ENCODE data around the gene HSF4. TPM values are rescaled to one million over a fixed set of nuclear protein-coding genes. Genes with fewer than 3 reads are reported as not detected.

The HSF4 gene
- total RNA-seq, 1 donor from 2014 or later = 2.2 TPM

- H3K36me3 Mint-ChIP-seq (ENCODE audit: insufficient read depth) = peaks cover 4% of the 10 kb centered on the region
- H3K27ac Mint-ChIP-seq = no peak overlapping the region
- peaks cover 4% of the 10 kb centered on the region for H3K4me1 Mint-ChIP-seq (ENCODE audit: low read depth)
- no peak overlapping the region for H3K4me3 Mint-ChIP-seq (ENCODE audit: low read depth)
- no peak for TF ChIP-seq CTCF (IDR thresholded peaks at IDR 0.05; ENCODE audit: unreplicated experiment)
- DNase-seq (ENCODE audit: low spot score, unreplicated experiment) = no peak
- H3K27me3 Mint-ChIP-seq = peaks cover 27% of the 10 kb centered on the region
- H3K9me3 Mint-ChIP-seq (ENCODE audit: low read depth) = no peaks in the 10 kb centered on the region
Observed at GRCh38 chr16:67179421-67180080, 15.0 kb downstream of the HSF4 start.

DNA sequence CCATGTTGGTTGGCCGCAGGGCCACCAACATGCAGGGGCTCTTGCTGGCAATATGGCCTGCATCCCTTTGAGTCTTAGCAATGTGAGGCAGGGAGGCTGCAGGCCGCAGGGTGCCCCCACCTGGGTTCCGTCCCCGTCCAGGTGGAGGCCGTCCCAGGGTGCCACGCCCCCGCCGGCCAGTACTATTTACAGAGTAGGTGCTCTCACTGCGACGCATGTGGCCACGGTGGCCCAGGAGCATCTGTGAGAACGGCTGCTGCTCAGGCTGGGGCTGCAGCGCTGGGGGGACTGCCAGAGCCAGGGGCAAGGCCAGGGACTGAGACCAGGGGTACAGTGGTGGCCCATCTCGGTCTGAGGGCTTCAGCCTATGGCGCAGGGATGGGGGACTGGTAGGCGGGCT, 15.6 kb downstream of the HSF4 start:
- H3K27me3 Mint-ChIP-seq = peaks cover 27% of the 10 kb centered on the region
- H3K36me3 Mint-ChIP-seq (ENCODE audit: insufficient read depth) = peaks cover 4% of the 10 kb centered on the region
- H3K9me3 Mint-ChIP-seq (ENCODE audit: low read depth) = no peaks in the 10 kb centered on the region
- TF ChIP-seq CTCF (IDR thresholded peaks at IDR 0.05; ENCODE audit: unreplicated experiment) = no peak
- H3K4me1 Mint-ChIP-seq (ENCODE audit: low read depth) = peaks cover 6% of the 10 kb centered on the region
- DNase-seq (ENCODE audit: low spot score, unreplicated experiment) = no peak
- H3K4me3 Mint-ChIP-seq (ENCODE audit: low read depth) = no peak overlapping the region
- H3K27ac Mint-ChIP-seq = no peak overlapping the region

GRCh38 chr16:67181346-67181745, 16.8 kb downstream of the HSF4 start:
- Mint-ChIP-seq H3K27ac (no peak overlapping the region), H3K4me3 (ENCODE audit: low read depth) (no peak overlapping the region), H3K27me3 (peaks cover 22% of the 10 kb centered on the region)

DNA sequence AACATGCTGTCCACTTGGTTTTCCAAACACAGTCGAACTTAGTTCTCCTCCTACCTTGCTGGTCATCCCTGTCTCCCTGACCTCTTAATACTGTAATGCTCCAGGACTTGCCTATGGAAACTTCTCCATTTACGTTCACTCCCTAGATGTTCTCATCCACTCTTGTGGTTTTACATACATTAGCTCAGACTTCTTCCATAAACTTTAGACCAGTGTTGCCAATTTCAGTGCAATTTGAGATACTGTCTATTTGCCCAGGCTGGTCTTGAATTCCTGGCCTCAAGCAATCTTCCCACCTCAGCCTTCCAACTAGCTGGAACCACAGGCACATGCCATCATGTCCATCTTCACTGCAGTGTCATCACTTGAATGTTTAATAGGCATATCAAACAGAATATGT, 17.7 kb downstream of the HSF4 start:
- H3K36me3 Mint-ChIP-seq (ENCODE audit: insufficient read depth) = no peaks in the 10 kb centered on the region
- H3K27me3 Mint-ChIP-seq = peaks cover 17% of the 10 kb centered on the region
- no peak overlapping the region for H3K27ac Mint-ChIP-seq
- no peak overlapping the region for H3K4me3 Mint-ChIP-seq (ENCODE audit: low read depth)
- TF ChIP-seq CTCF (IDR thresholded peaks at IDR 0.05; ENCODE audit: unreplicated experiment) = no peak
- DNase-seq (ENCODE audit: low spot score, unreplicated experiment) = no peak
- no peaks in the 10 kb centered on the region for H3K9me3 Mint-ChIP-seq (ENCODE audit: low read depth)
- H3K4me1 Mint-ChIP-seq (ENCODE audit: low read depth) = peaks cover 7% of the 10 kb centered on the region

More at GRCh38 chr16:67181346-67181745, 16.8 kb downstream of the HSF4 start:
- peaks cover 3% of the 10 kb centered on the region for H3K36me3 Mint-ChIP-seq (ENCODE audit: insufficient read depth)
- no peak for TF ChIP-seq CTCF (IDR thresholded peaks at IDR 0.05; ENCODE audit: unreplicated experiment)
- no peak for DNase-seq (ENCODE audit: low spot score, unreplicated experiment)
- peaks cover 7% of the 10 kb centered on the region for H3K4me1 Mint-ChIP-seq (ENCODE audit: low read depth)
- no peaks in the 10 kb centered on the region for H3K9me3 Mint-ChIP-seq (ENCODE audit: low read depth)

DNA sequence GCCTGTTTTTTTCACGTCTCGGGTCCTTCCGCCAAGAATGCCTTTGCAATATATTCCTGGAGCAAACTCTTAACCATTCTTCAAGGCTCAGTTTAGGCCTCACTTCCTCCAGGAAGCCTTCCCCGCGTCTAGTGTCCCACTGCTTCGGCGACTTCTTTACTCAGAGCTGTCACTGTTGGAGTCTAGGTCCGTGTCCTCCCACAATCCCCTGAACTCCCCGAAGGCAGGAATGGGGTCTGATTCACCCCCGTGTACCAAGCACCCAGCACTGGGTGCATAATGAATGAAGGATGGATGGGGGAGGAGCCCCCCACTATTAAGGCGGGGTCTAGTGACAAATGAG, 18.7 kb downstream of the HSF4 start:
- H3K4me3 Mint-ChIP-seq (ENCODE audit: low read depth) = no peak overlapping the region
- no peaks in the 10 kb centered on the region for H3K36me3 Mint-ChIP-seq (ENCODE audit: insufficient read depth)
- no peak for DNase-seq (ENCODE audit: low spot score, unreplicated experiment)
- peaks cover 11% of the 10 kb centered on the region for H3K27me3 Mint-ChIP-seq
- no peak overlapping the region for H3K27ac Mint-ChIP-seq
- no peak for TF ChIP-seq CTCF (IDR thresholded peaks at IDR 0.05; ENCODE audit: unreplicated experiment)
- peaks cover 5% of the 10 kb centered on the region for H3K4me1 Mint-ChIP-seq (ENCODE audit: low read depth)
- H3K9me3 Mint-ChIP-seq (ENCODE audit: low read depth) = no peaks in the 10 kb centered on the region
